Amniotic epithelial cell (primary cell): ENCODE measurements around the gene PBX4.
"Not testable (repeated sequence)": the region's sequence is repeated elsewhere in the genome, so short reads cannot be mapped to it uniquely, and the experiment has no call there.

Source experiments
- DNase-seq: peaks from one replicate; pipeline ENCODE4 v3.0.0-alpha.2; 2010; ENCODE audit warnings: low read depth

PBX4 gene, protein sequence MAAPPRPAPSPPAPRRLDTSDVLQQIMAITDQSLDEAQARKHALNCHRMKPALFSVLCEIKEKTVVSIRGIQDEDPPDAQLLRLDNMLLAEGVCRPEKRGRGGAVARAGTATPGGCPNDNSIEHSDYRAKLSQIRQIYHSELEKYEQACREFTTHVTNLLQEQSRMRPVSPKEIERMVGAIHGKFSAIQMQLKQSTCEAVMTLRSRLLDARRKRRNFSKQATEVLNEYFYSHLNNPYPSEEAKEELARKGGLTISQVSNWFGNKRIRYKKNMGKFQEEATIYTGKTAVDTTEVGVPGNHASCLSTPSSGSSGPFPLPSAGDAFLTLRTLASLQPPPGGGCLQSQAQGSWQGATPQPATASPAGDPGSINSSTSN

DNA sequence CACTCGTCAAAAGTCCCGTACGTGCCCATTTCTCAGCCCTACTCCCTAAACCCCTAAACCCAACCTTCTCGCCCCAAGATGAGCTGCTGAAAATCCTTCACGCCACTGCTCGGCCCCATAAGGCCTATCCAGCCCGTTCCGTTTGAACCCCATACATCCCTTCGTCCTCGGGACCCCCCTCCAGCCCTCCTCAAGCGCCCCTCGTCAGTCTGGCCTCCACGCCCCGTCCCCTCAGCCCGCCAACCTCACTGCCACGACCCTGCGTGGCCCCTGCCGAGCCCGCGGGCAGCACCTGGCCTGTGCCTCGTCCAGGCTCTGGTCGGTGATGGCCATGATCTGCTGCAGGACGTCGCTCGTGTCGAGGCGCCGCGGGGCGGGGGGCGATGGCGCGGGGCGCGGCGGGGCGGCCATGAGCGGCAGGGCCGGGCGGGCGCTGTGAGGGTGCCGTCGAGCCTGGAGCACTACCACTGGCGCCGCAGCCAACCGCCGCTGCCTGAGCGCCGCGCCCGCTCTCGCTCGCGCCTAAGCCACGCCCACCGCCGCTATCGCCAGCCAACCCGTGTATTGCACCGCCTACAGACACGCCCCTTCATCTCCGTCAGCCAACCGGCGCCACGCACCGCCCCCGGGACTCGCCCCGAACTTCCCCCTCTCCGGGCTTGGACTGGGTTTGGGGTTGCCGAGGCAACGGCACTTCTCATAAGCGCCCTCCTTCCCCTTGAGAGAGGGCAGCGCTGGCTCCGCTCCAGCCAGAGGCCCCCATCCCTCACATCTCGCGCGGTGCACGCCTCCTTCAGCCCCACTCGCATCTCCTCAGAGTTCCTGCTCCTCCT lies at the start of gene PBX4:
Gene PBX4 (minus strand): TSS at position 469 of the 833 bp plus-strand sequence. CDS start 58 bp downstream, at position 411.
- DNase-seq: peak; percentile 68

DNA sequence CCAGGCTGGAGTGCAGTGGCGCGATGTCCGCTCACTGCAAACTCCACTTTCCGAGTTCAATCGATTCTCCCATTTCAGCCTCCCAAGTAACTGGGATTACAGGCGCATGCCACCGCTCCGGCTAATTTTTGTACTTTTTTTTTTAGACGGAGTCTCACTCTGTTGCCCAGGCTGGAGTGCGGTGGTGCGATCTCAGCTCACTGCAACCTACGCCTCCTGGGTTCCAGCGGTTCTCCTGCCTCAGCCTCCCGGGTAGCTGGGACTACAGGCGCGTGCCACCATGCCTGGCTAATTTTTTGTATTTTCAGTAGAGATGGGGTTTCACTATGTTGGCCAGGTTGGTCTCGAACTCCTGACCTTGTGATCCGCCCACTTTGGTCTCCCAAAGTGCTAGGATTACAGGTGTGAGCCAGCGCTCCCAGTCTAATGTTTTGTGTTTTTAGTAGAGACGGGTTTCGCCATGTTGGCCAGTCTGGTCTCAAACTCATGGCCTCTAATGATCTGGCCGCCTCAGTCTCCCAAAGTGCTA lies 47.0 kb upstream of the PBX4 start:
- not testable (repeated sequence) for DNase-seq

GRCh38 chr19:19663256-19664120 lies 45.0 kb upstream of the PBX4 start, which contains the start of gene ATP13A1:
Gene ATP13A1 (minus strand): TSS chr19:19663676. CDS start chr19:19663666, 10 bp downstream.
- peak; percentile 98 for DNase-seq

- no peak for DNase-seq
Measured at GRCh38 chr19:19662871-19663255, 44.4 kb upstream of the PBX4 start.

DNA sequence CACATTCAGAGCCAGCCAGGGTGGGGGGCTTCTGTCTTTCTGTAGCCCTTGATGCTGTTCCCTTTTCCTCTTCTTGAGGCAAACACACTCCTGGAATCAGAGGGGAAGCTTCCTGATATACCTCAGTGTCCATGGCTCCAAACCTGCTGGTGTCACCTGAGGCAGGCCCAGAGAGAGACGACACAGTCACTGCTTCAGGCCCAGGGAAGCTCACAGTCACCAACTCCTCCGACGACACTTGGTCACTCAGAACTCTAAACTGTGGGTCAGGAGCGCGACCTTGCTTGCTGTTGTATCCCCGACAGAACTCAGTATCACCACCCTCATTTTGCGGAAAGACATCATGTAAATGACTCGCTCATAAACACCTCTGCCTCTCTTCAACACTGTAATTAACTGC lies 43.9 kb upstream of the PBX4 start:
- DNase-seq: no peak

DNA sequence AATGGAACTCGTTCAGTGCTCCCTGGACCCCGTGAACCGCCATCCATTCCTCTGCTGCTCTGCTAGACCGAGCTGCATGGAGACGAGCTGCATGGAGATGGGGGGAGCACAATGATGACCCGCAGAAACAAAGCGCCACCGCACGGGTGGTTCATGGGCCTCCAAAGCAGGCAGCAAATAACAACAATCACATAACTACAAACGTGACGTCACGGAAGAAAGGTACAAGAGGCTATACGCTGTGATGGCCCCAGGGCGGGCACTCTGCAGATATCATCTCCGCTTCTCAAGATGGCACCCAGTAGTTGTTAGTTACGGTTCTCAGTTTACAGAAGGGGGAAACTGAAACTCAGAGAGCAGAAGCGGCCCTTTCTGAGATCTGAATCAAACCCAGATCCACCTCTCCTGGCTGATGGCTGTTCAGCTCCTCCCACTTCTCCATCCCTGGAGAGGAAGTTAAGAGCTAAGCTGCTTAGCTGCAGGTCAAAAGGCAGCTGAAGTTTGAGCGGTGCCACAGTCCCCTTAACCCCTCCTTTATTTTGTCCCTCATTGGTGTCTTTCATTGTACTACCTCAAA lies 43.3 kb upstream of the PBX4 start:
- DNase-seq: no peak

DNA sequence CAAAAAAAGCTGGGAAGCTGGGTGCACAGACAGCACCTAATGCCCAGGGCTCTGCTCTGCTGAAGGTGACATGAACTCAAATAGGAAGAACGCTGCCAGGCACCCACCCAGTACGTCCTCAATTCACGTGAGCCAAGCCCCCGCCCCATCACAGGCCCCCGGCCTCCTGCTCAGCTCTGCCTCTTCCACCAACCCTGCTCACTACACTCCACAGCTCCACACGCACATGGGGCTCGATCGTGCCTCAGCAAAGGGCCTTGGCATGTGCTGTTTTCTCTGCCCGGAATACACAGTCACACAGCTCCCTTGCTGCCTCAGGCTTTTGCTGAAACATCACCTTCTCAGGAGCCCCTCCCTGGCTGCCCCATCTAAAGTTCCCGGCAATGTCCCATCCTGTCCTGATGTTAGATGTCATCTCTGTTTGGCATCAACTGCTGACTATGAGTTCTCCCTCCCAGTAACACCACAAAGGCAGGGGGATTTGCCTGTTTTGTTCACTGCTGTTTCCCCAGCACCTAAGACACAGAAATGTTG lies 42.7 kb upstream of the PBX4 start:
- DNase-seq: no peak

GRCh38 chr19:19659646-19660245 lies 41.3 kb upstream of the PBX4 start:
- DNase-seq: no peak

- no peak for DNase-seq
Measured at GRCh38 chr19:19657397-19657783, 38.9 kb upstream of the PBX4 start.

DNA sequence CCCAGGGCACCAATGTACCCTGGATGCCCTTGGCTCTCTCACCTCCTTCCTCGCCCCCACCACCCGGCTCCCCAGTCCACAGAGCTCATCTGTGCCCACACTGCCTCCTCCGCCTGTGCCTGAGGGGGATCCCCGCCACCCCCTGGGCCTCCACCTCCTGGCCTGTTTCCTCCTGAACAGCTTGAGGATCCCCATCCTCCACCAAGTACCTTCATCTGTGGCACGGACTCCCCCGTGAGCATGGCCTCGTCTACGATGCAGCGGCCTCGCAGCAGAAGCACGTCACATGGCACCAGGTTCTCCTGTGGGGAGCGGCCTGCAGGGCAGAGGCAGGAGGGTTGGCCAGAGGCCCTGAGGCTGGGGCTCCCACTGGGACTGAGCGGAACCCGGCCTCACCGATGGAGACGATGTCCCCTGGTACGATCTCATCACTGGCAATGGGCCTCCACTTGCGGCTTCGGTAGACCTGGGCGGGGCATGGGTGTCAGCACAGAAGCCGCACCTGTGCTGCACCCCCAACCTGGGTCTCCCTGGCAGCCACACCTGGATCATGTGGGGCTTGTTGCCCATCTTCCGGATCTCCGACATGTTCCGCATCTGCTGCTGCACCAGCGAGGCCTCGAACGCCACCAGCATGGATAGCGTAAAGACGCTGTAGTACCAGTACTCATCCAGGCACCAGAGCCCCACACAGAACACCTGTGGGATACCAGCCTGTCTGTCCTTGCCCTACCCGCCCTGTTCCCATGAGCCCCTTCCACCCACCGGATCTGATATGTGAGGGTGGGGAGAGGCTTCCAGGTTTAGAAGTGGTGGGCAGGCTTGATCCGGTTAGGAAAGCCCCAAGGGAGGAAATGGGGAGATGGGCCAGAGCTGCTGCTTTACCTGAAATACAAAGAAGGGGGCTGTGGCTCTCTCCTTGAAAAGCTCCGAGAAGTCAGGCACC lies 38.2 kb upstream of the PBX4 start:
- DNase-seq: no peak

GRCh38 chr19:19655641-19656343 lies 37.3 kb upstream of the PBX4 start:
- DNase-seq: no peak

- DNase-seq: no peak
Measured at GRCh38 chr19:19655051-19655594, 36.6 kb upstream of the PBX4 start.

GRCh38 chr19:19654441-19654840 lies 36.0 kb upstream of the PBX4 start:
- DNase-seq: no peak

DNA sequence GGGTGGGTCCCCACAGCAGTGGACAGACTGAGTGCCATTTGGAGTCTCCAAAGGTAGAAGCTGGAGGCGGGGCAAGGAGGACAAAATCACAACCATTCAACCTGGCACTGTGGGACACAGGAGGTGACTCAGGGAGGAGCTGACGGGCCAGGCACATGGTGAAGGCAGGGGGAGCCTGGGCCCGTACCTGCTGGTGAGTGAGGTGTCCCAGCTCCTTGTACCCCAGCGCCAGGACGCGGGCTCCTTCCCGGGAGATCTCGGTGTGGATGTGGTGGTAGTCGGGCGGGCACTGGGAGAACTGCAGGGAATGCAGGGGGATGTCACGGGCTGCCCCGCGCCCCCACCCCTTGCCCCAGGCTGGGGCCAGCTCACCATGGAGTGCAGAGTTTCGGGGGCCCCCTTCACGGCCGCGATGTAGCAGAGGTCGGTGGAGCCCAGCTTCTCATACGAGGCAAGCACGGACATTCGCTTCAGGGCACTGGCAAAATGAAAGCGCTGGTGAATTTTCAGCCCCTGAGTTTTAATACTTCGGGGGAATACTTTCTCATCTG lies 35.2 kb upstream of the PBX4 start:
- DNase-seq: no peak

- no peak for DNase-seq
Measured at GRCh38 chr19:19652482-19653295, 34.2 kb upstream of the PBX4 start.

DNA sequence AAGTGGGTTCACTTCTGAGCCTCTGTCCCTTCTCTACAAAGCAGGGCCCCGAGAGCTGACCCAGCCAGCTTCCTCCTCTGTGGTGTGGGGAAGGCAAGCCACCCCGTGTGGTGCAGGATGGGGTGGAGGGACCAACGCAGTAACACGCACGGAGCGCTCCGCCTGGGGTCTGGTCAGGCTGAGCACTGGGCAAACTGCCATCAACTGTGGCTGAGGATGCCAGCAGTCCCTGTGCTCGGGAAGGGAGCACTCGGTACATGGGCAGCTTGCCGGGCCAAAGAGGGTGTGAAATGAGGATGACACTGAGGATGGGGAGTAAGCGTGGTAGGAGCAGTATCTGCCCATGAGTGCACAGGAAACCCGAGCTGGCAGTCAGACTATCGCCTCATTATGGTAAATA lies 32.6 kb upstream of the PBX4 start:
- DNase-seq: no peak

DNA sequence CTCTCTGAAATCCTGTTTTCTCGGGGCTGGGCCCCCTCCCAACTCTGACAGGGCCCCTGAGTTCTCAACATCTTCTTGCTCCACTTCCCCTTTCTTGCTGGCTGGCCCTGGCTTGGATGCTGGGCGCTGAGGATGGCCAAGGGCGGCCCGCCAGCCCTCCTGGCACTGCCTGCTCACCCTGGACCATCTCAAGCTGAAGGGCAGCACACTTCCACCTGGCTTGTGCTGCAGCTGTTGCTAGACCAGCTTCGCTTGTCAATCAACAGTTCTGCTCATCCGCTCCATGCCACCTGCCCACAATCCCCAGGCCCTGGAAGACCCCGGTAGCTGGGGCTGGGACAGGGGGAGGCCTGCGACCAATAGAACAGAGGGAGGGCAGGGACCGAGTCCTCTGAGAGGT lies 31.8 kb upstream of the PBX4 start:
- DNase-seq: no peak

DNA sequence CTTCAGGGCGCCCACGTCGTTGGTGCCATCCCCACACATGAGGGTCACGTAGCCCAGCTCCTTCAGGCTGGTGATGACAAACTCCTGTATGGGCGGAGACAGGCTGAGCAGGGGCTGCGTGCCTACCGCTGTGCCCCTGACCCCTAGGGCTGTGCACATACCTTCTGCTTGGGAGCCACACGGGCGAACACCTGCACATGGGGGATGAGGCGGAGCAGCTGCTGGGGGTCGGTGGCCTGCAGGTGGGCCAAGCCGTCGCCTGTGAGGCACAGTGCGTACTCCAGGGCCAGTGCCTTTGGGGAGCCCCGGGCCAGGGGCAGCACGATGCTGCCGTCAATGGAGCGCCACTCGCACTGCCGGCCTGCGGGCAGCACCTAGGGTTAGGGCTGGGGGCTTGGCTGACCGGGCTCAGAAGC lies 31.1 kb upstream of the PBX4 start:
- DNase-seq: no peak
